Endothelial cell of umbilical vein (primary cell): ENCODE data around the gene CHRNA9. TPM values are rescaled to one million over a fixed set of nuclear protein-coding genes. Genes with fewer than 3 reads are reported as not detected.

Source experiments
- BruUV-seq: library from RNA; stranded (reverse); fragments of 400-500 nt; replicated peaks from 2 replicates; lab custom pipeline; 2021; lab: Mats Ljungman, UMichigan
- CTCF ChIA-PET: fragments of 300-600, 350-600 bp; sonication (Branson Sonifier 250); formaldehyde crosslinking; loops from one replicate; lab custom pipeline; 2021; ENCODE audit warnings: antibody characterized with exemption, inconsistent platforms; lab: Charles Lee
- POLR2A ChIA-PET: fragments of 300-600, 350-600 bp; sonication (Branson Sonifier 250); formaldehyde crosslinking; loops from one replicate; lab custom pipeline; 2021; ENCODE audit warnings: antibody characterized with exemption, inconsistent platforms; lab: Charles Lee
- DNase-seq: peaks from one replicate; pipeline ENCODE4 v3.0.0-alpha.2; 2011; ENCODE audit warnings: low read depth, low spot score
- FAIRE-seq: peaks from 2 replicates; lab custom pipeline; 2011; peaks lifted over from hg19 to GRCh38; lab: Jason Lieb, UNC
- H2AFZ ChIP-seq: 2 replicates; pipeline ENCODE4 v1.6.0; 2012; ENCODE audit warnings: low read depth, low read length, control low read depth, inconsistent platforms
- H3K27ac ChIP-seq: 2 replicates; pipeline ENCODE4 v1.5.1; 2011; ENCODE audit warnings: low read depth, mild to moderate bottlenecking, control low read depth, low read length, moderate library complexity; ENCODE audit not compliant: insufficient read depth
- H3K27me3 ChIP-seq, 2 experiments: 2 replicates each; pipeline versions ENCODE4 v1.6.0 to v1.6.1; 2011; ENCODE audit warnings: low read length in 2 of 2, mixed read lengths in 1 of 2; ENCODE audit not compliant: control insufficient read depth in 2 of 2, insufficient read depth in 2 of 2
- H3K36me3 ChIP-seq, 2 experiments: 2 replicates in 1 of 2; 3 replicates in 1 of 2; pipeline ENCODE4 v1.5.1; 2011; ENCODE audit warnings: low read length in 2 of 2, mild to moderate bottlenecking in 1 of 2, moderate library complexity in 1 of 2; ENCODE audit not compliant: control insufficient read depth in 2 of 2, insufficient read depth in 2 of 2; ENCODE audit errors: extremely low read depth in 1 of 2
- H3K4me1 ChIP-seq: 3 replicates; pipeline ENCODE4 v1.5.1; 2011; ENCODE audit warnings: mild to moderate bottlenecking, low read length; ENCODE audit not compliant: control insufficient read depth, insufficient read depth; ENCODE audit errors: extremely low read depth
- H3K4me2 ChIP-seq: 2 replicates; pipeline ENCODE4 v1.6.1; 2011; ENCODE audit warnings: low read length, control low read depth, mixed read lengths; ENCODE audit not compliant: insufficient read depth
- H3K4me3 ChIP-seq, 3 experiments: fragments of 200-600 bp in 1 of 3; sonication (generic), shearing (Covaris generic) in 1 of 3; replicated peaks in 1 of 3; 2 replicates each; pipeline ENCODE4 v1.5.1; 2011 to 2016; ENCODE audit warnings: control low read depth in 3 of 3, low read length in 3 of 3, mild to moderate bottlenecking in 2 of 3, inconsistent platforms in 1 of 3, low read depth in 1 of 3, moderate library complexity in 1 of 3; ENCODE audit not compliant: insufficient read depth in 1 of 3
- H3K79me2 ChIP-seq: 2 replicates; pipeline ENCODE4 v1.6.0; 2012; ENCODE audit warnings: low read length, inconsistent platforms; ENCODE audit not compliant: control insufficient read depth, insufficient read depth
- H3K9ac ChIP-seq: replicated peaks from 2 replicates; pipeline ENCODE3; 2011; ENCODE audit warnings: low read length, control low read depth; ENCODE audit not compliant: insufficient read depth; ENCODE audit errors: extremely low read depth
- H3K9me1 ChIP-seq: replicated peaks from 3 replicates; pipeline ENCODE4 v1.6.0; 2011; ENCODE audit warnings: mild to moderate bottlenecking, low read length; ENCODE audit not compliant: control insufficient read depth, insufficient read depth; ENCODE audit errors: extremely low read depth
- H3K9me3 ChIP-seq: replicated peaks from 2 replicates; pipeline ENCODE4 v1.5.1; 2012; ENCODE audit warnings: low read length, inconsistent platforms; ENCODE audit not compliant: control insufficient read depth, insufficient read depth
- H4K20me1 ChIP-seq: replicated peaks from 2 replicates; pipeline ENCODE3; 2011; ENCODE audit warnings: mild to moderate bottlenecking, low read length; ENCODE audit not compliant: control insufficient read depth, insufficient read depth; ENCODE audit errors: extremely low read depth
- EZH2 ChIP-seq: IDR thresholded peaks from 2 replicates; pipeline ENCODE4 v1.6.1; 2012; ENCODE audit warnings: borderline replicate concordance, low read depth, mild to moderate bottlenecking, moderate library complexity, low read length, inconsistent platforms; ENCODE audit not compliant: severe bottlenecking
- FOS ChIP-seq: IDR thresholded peaks from 2 replicates; pipeline ENCODE4 v1.6.1; 2011; ENCODE audit warnings: mild to moderate bottlenecking, low read length, moderate library complexity, borderline replicate concordance; ENCODE audit not compliant: insufficient read depth
- GATA2 ChIP-seq: IDR thresholded peaks from 2 replicates; pipeline ENCODE4 v1.7.0; 2011; ENCODE audit warnings: low read depth, mild to moderate bottlenecking, moderate library complexity, mixed read lengths, low read length; ENCODE audit not compliant: insufficient read length, insufficient read depth
- JUN ChIP-seq: IDR thresholded peaks from 2 replicates; pipeline ENCODE4 v1.6.1; 2011; ENCODE audit warnings: borderline replicate concordance, low read depth; ENCODE audit not compliant: insufficient read length, insufficient read depth
- MAX ChIP-seq: IDR thresholded peaks from 2 replicates; pipeline ENCODE4 v1.6.1; 2011; ENCODE audit not compliant: insufficient read depth, insufficient read length
- MYC ChIP-seq: IDR thresholded peaks from one replicate; pipeline ENCODE4 v1.6.1; 2011; ENCODE audit warnings: mild to moderate bottlenecking, low read depth, low read length
- POLR2A ChIP-seq: IDR thresholded peaks from 2 replicates; pipeline ENCODE4 v1.6.1; 2012; ENCODE audit warnings: low read depth, mild to moderate bottlenecking, control low read depth, low read length
- POLR2AphosphoS5 ChIP-seq: IDR thresholded peaks from 2 replicates; pipeline ENCODE4 v1.6.1; 2012; ENCODE audit warnings: low read depth, mild to moderate bottlenecking, control low read depth, low read length, moderate library complexity; ENCODE audit not compliant: insufficient read depth
- dilution Hi-C: fragments of 300-500 bp; cut with MboI; formaldehyde crosslinking; loops from one replicate; pipeline ENCODE4 v1.15.0; 2019; ENCODE audit warnings: low sequenced_read_pairs; ENCODE audit not compliant: extremely low pct_ligation_motif_present
- intact Hi-C: fragments of 100-400 bp; cut with micrococcal nuclease; formaldehyde crosslinking; loops from one replicate; pipeline ENCODE4 v1.10.0; 2022
- polyA plus RNA-seq, 4 experiments: library from polyadenylated mRNA; depleted of rRNA in 3 of 4; stranded (reverse) in 3 of 4; unstranded in 1 of 4; fragments of >200 nt; gene quantifications; 2 replicates each; pipeline versions ENCODE4 v1.2.1 to v1.2.3, GENCODE V29; 2011 to 2012; ENCODE audit warnings: missing spikeins in 1 of 4
- total RNA-seq: library from RNA; stranded (reverse); gene quantifications from 2 replicates; pipeline ENCODE4 v1.2.3, GENCODE V29; 2021
- TF ChIP-seq, protein P1 (sequence below), 2 donors: IDR thresholded peaks; 1 replicate in 1 of 2; 2 replicates in 1 of 2; pipeline ENCODE4 v1.5.1; 2011; ENCODE audit warnings: low read length in 2 of 2, mild to moderate bottlenecking in 2 of 2, moderate library complexity in 2 of 2, control low read depth in 1 of 2, inconsistent platforms in 1 of 2, low read depth in 1 of 2; ENCODE audit not compliant: insufficient read depth in 1 of 2; ENCODE audit errors: extremely low read depth in 1 of 2

CHRNA9 gene
- total and polyA plus RNA-seq, 2 donors (not counting 3 experiments of a cell fraction or from before 2014, with no cell fraction given): not detected

DNA sequence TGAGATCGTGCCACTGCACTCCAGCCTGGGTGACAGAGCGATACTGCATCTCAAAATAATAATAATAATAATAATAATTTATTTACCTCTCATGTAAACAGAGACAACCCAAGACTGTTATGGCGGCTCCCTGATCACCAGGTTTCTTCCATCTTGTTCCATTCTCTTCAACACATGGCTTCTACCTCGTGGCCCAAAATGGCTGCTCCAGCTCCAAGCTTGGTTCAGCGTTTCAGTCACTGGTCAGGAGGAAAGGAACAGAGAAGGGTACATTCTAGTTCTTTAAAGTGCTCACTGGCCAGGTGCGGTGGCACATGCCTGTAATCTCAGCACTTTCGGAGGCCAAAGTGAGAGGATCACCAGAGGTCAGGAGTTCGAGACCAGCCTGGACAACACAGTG is 24.9 kb upstream of the CHRNA9 start:
- DNase-seq: no peak
- FAIRE-seq: no peak
- no peaks in the 10 kb centered on the region for H3K79me2 ChIP-seq
- peaks cover 11% of the 10 kb centered on the region for H3K4me1 ChIP-seq
- H3K4me3 ChIP-seq: no peak overlapping the region
- no peaks in the 10 kb centered on the region for H3K27me3 ChIP-seq
- TF ChIP-seq, protein P1, sequence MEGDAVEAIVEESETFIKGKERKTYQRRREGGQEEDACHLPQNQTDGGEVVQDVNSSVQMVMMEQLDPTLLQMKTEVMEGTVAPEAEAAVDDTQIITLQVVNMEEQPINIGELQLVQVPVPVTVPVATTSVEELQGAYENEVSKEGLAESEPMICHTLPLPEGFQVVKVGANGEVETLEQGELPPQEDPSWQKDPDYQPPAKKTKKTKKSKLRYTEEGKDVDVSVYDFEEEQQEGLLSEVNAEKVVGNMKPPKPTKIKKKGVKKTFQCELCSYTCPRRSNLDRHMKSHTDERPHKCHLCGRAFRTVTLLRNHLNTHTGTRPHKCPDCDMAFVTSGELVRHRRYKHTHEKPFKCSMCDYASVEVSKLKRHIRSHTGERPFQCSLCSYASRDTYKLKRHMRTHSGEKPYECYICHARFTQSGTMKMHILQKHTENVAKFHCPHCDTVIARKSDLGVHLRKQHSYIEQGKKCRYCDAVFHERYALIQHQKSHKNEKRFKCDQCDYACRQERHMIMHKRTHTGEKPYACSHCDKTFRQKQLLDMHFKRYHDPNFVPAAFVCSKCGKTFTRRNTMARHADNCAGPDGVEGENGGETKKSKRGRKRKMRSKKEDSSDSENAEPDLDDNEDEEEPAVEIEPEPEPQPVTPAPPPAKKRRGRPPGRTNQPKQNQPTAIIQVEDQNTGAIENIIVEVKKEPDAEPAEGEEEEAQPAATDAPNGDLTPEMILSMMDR (IDR thresholded peaks at IDR 0.05; ENCODE audit: extremely low read depth in 1 of 2, insufficient read depth in 1 of 2, low read depth in 1 of 2, low read length in 2 of 2): no peak
- no peak for TF ChIP-seq EZH2
- TF ChIP-seq POLR2AphosphoS5: no peak
- no peak for TF ChIP-seq MAX
- TF ChIP-seq GATA2: no peak
- TF ChIP-seq JUN: no peak
- TF ChIP-seq MYC: no peak
- TF ChIP-seq POLR2A: no peak
- no peak for TF ChIP-seq FOS
- no peak overlapping the region for H3K27ac ChIP-seq
- intact Hi-C loops (no loop called here), dilution Hi-C loops (no loop called here)
- H3K36me3 ChIP-seq: no peaks in the 10 kb centered on the region
- H3K9ac ChIP-seq: no peak overlapping the region
- BruUV-seq: no TSS peak
- no peak overlapping the region for H2AFZ ChIP-seq
- no peak overlapping the region for H3K4me2 ChIP-seq
- POLR2A ChIA-PET: no interaction called here
- no peaks in the 10 kb centered on the region for H4K20me1 ChIP-seq
- no peaks in the 10 kb centered on the region for H3K9me1 ChIP-seq
- CTCF ChIA-PET: interaction anchor here (0.8 to 6.5 kb wide), 11 partner anchors 10 to 841 kb away, joined by 3 to 72 read pairs (median 7); partner anchors contain the start of gene N4BP2
- no peaks in the 10 kb centered on the region for H3K9me3 ChIP-seq
